NK-92 (cell line): Measurements from ENCODE around the gene DNAL1.

ENCODE experiments used
- DNase-seq: peaks from one replicate; lab custom pipeline; 2025; ENCODE audit not compliant: unreplicated experiment; lab: John Stamatoyannopoulos, UW

The DNAL1 gene

GRCh38 chr14:73741876-73742519 lies 97.2 kb downstream of the DNAL1 start:
- no peak for DNase-seq

DNA sequence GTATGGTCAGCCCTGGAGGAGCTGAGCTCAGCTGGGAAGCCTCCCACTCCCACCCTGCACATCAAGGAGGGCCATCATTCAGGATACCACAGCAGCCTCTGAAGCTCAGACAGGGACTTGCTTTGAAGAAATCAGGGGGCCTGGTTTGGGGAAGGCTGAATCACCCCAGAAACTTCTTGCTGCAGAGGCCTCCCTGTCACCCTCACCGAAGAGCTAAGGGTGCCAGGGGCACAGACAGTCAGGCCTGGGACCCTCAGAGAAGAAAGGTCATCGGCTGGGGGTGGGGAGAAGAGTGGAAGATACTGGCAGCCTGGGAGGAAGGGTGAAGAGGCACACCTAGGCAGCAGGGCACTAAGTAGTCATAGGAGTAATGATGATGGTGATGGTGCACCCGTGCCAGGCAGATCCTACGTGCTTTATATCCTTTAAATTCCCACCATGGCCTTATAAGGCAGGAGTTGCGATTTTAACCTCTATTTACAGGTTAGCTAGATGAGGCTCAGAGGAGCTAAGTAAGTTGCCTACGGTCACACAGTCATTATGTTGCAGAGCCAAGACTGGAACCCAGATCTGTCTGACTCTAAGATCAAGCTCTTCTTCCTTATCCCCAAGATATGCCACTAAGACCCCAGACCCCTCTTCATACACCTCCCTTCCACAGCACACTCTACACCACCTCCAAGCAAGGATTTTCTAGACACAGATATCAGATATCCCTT lies 97.9 kb downstream of the DNAL1 start:
- DNase-seq = no peak

- DNase-seq = no peak
Measured at GRCh38 chr14:73743431-73743931, 98.7 kb downstream of the DNAL1 start.

- no peak for DNase-seq
Measured at GRCh38 chr14:73744175-73744867, 99.5 kb downstream of the DNAL1 start.

- no peak for DNase-seq
Measured at GRCh38 chr14:73744874-73745529, 100.2 kb downstream of the DNAL1 start.

DNA sequence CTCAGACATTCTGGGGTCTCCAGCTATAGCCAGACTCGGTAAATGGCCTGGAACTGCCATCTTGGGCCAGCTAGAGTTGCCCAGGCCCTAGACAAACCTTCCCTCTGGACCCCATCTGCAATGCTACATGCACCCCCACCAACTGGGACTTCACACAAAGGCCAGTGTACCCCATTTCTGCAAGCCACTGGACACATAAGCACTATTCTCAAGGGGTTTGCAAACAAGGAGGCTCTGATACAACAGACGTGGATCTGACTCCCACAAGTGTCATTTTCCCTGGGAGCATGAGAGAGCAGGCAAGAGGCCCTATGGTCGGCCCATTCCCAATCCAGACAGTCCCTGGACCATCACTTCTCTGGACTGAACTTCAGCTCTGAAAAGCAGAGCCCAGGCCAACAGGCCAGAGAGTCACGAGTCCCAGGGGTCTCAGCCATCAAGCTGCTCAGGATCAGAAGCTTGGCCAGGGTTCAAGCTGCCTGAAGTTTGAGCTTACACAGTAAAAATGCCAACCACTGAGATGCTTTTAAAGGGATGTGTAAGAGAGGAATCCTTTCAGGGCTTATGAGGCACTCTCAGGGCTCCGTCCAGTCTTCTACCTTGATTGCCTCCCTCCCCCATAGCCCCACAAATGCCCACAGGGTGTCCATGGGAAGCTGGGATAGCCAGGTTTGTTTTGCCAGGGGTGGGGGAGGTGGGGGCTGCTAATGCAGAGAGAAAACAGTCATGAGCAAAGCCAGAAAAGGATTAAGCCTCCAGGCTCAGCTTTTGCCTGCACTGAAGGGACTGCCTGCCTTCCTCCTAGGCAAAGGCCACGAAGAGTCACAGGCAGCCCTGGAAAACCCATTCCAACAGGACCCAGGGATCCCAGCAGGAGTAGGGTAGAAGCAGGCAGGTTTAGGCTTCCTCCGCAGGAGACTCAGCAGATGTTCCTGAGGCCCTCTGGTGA lies 101.1 kb downstream of the DNAL1 start:
- no peak for DNase-seq

DNA sequence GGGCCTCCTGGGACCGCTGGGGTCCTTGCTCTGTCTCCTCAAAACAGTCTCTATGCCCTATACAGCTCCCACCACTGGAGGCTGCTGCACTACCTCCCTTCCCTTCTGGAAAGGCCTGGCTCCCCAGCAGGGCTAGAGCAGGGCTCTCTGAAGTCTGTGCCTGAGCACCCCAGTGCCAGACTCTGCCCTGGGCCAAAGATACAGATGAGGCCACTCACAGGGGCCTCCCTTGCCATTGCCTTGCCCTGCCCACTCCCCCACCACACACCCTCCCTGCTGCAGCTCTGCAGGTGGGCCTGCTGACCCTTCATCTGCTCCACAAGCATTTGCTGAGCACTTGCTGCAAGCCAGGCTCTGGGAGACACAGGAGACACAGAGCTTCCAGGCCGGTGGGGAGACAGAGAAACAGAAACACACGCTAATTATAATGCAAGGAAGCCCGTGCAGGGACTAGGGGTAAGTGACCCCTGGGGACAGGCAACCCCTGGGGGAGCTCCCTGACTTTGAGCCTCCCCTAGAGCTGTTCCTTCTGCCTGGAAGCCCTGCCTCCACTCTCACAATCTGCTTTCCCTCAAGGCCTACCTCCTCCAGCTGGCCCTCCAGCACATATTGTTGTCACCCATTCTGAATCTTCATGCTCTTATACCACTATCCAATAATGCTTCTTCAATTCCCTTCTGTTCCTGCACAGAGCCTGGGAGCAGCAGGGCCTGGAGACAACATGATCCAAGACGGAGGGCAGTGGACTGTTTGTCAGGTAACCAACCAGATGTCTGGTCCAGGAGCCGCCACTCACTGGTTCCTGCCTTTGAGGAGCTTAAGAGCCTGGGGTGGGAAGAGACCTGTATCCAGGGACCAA lies 102.0 kb downstream of the DNAL1 start:
- DNase-seq = no peak

GRCh38 chr14:73747379-73748211 lies 102.8 kb downstream of the DNAL1 start:
- DNase-seq = no peak

- DNase-seq = no peak
Measured at GRCh38 chr14:73748858-73749357, 104.1 kb downstream of the DNAL1 start.

DNA sequence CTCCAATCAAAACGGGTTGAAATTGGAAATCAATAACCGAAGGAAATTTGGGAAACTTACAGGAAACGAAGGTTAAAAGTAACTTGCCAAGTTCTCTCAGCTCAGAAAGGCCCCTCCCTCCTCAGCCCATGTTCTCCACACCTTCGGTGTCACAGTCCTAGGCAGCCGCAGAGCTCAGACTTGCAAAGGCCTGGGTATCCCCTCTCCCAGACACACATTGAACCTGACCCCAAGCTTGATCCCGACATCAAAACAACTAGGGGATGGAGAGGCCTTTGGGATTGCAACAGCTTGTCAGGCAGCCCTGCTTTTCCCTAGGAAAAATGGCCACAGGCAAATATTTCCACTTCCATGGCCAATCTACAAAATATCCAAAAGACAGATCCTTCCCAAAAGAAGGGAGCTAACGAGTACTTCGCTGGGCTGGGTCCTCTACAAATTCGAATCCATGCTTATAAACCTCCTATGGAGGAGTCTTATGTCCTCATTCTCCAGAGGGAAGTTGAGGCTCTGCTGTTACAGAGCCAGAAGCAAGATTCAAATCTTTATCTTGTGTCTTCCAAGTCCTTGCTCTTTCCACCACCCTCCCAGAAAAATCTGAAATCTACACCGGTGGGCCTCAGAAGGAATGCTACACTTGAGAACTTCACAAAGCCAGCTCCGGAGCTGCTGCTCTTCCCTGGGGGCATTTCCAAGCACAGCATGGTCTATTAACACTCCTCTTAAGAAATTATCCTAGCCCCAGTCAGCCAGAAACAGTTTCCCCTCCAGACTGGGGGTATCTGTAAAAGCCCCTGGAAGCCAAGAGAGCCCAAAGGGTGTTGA lies 105.1 kb downstream of the DNAL1 start:
- no peak for DNase-seq

- DNase-seq = no peak
Measured at GRCh38 chr14:73750531-73750901, 105.7 kb downstream of the DNAL1 start.

DNA sequence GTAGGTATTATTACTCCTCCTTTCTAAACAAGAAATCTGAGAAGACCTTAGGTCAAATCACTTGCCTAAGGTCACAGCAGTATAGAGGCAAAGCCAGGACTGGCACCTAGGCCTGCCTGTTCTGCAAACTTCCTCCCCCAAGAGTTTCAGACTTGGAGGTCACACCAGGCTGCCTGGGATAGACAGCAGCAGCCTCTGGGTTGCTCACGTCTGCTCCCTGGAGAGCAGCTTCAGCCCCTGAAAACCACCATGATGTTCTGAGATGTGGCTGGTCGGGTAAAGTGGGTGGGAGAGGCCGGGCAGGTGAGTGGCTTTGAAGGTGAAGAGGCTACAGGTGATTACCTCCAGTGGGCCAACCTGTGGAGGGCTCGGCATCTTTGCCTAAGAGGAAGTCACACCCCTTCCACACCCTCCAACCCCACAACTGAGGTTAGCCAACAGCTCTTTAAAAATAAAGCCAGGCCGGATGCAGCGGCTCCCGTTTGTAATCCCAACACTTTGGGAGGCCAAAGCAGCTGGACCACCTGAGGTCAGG lies 106.4 kb downstream of the DNAL1 start:
- no peak for DNase-seq

DNA sequence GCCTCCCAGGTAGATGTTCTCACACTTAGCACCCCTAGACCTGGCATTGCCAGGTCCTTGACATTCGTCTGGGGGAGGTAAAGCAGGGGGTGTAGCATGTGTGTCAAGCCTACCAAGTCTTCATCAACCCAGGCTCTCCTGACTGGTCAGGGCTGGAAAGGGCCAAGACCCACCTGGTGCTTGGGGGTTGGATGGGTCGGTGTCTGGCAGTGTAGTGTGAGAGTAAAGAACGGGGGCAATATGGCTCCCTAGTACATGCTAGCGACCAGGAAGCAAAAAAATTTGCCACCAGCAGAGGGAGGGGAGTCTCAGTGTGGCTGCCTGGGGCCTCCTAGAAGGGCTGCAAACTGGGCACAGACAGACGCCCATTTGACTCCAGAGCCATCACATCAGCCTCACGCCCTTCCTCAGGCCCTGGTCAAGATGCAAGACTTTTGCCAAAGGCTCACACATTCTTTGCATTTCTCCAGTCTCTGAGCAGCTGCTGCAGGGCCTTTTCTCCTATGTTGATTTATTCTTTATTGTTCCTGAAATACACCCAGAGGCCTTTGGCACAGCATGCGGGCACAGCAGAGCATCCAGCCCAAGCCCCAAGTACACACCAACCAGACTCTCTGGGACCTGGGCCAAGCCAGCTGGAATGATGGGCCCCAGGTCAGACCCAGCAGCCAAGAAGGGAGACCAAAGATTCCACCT lies 107.7 kb downstream of the DNAL1 start:
- DNase-seq = no peak
